GM19035 (cell line): ENCODE data around the gene HS3ST4.

ENCODE experiments used
- ATAC-seq: cut with Tn5 transposase; IDR thresholded peaks from one replicate; pipeline ENCODE4 v1.9.1; 2021; ENCODE audit not compliant: unreplicated experiment

HS3ST4 gene

DNA sequence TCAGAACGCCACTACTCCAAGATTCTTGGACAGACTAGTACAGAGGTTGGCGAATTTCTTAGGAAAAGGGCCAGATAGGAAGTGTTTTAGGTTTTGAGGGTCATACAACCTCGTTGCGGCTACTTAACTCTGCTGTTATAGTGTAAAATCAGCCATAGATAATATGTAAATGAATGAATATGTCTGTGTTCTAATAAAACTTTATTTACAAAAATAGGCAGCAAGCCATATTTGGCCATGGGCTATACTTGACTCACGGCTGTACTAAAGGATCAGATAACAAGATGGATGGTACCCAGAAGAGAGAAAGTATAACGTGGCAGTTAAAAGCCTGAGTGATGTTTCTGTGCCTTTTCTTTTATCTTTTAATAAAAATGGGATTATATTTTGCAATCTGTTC, 125.5 kb downstream of the HS3ST4 start:
- ATAC-seq, result no peak

DNA sequence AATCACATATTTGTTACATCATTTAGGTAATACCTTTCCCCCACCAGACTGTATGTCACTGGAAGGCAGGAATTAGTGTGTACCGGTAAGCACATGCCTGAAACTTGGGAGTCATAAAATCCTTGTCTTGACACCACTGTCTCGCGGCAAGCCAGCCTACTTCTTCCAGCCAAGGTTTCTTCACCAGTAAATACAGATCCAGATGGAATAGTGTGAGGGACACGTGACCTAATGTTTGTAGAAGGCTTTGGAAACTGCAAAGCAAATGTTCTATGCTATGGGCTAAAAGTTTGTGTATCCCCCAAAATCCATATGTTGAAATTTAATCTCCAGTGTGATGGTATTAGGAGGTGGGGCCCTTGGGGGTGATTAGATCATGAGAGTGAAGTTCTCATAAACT, 126.1 kb downstream of the HS3ST4 start:
- ATAC-seq, result no peak

DNA sequence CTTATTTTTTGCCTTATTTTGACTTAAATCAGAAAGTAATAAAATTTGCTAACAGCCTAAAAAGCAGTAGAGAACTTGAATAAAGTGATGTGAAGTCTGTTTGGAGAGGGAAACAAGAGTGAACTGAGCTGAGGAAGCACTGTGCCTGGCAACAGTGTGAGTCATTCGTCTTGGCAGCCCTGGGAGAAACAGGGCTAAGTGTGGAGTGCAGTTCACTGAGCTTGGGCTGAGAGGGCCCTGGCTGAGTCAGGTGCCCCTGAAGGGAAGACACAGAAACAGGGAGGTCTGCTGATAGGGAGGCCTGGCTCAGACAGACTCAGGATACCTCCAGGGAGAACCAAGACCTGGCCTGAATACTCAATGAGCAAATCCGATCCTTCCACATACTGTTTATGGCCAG, 132.1 kb downstream of the HS3ST4 start:
- ATAC-seq, result no peak

DNA sequence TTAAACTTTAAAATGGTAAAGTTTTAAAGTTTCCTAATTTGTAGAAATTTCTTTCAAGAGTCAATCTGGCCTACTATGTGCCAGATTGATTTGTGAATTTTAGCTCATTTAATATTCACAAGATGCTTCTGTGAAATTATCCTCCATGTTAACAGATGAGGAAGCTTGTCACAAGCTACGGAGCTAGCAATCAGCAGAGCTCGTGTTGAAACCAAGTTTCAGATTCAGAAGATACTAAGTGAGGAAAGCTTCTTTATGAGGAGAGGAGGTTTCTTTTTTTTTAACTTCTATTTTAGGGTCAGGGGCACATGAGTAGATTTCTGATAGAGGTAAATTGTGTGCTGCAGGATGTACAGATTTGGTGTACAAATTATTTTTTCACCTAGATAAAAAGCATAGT, 135.9 kb downstream of the HS3ST4 start:
- ATAC-seq, result no peak

DNA sequence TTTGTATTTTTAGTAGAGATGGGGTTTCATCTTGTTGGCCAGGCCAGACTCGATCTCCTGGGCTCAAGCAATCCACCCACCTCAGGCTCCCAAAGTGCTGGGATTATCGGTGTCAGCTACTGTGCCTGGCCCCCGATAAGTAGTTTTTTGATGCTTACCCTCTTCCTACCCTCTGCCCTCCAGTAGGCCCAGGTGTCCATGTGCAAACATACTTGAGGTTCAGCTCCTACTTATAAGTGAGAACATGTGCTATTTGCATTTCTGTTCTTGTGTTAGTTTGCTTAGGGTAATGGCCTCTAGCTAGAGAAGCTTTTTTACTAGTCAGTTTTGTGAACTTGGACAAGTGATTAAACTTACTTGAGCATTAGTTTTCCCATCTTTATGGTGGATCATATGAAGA, 136.8 kb downstream of the HS3ST4 start:
- no peak for ATAC-seq

DNA sequence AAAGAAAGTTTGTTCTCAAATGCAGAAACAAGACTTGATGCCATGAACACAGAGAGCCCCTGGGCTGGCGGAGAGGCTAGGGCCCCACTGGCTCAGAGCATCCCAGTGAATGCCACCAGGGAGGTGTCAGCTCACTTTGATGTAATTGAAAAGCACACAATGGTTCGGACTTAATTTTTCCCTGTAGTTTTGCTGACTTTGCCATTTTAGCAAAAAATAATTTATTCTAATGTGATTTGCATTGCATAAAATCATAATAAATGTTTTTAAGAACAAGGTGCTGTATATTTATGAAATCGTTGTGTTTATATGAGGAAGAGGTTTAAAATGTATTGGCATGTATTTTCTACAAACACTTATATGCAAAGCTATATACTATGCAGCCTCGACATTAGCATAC, 140.5 kb downstream of the HS3ST4 start:
- no peak for ATAC-seq

DNA sequence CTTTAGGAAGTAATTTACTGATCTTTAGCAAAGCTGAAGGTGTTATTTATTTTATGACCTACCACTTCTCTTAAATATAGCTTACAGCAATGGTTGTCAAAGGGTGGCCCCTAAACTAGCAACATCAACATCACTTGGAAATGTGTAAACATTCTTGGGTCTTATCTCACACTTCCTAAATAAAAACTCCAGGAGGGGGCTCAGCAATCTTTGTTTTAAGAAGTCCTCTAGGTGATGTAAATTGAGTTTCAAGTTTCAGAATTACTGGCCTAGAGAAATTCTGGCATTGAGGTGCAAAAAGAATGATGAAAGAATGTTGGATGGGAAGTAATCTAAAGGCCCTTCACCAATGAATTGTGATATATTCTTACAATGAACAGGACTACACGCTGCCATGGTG, 142.3 kb downstream of the HS3ST4 start:
- no peak for ATAC-seq

DNA sequence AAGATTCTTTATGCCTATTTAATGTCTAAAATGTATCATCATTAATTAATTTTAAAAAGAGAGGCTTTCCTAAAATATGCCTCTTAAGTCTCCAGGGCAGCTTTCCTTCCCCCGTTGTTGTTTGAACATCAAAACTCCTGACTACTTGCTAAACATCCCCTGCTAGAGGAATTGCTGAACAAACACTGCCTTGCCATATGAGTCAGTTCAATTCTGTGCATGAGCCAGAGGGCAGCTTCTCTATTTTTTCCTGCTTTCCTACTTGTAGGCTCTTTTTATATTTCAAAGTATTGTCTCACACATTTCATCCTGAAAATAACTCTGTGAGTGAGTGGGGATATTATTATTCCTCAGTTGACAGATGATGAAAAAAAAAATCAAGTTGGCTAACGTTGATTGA, 143.4 kb downstream of the HS3ST4 start:
- ATAC-seq, result no peak

DNA sequence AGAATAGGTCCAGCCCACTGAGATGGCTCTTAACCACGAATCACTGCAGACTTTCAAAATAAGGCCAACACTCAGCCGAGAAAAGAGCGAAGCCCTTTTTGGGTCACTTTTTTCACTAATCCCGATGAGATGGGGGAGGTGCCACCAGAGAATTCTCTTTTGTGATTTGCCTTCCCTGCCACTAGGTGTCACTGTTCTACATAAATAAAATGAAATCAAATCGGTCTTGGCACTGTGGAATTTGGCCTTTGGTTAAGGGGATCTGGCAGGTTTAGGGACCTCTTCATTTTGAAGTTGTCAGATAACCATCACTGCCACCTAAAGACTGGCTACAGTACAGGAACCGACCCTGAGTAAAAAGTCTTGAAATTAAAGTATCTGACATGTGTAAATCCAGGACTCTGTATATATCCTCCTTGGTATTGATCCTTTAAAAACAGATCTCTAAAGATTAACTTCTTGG, 147.0 kb downstream of the HS3ST4 start:
- ATAC-seq, result no peak

DNA sequence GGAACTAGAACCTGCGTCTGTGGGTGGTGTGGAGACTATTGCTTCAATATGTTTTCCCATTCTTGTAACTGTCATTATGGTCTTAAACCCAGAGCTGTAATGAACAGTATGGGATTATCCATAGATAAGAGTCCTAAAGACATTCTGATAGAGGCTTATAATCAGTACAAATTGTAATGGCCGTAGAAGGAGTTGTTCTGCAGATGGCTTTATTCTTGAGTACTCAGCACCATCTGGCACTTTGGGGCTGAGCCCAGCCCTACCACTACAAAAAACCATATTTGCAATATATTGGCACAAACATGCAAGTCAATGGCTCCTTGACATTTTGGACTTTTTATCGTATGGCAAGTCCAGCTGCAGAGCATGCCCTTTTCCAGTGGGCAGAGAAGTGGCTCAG, 150.0 kb downstream of the HS3ST4 start:
- ATAC-seq, result no peak

DNA sequence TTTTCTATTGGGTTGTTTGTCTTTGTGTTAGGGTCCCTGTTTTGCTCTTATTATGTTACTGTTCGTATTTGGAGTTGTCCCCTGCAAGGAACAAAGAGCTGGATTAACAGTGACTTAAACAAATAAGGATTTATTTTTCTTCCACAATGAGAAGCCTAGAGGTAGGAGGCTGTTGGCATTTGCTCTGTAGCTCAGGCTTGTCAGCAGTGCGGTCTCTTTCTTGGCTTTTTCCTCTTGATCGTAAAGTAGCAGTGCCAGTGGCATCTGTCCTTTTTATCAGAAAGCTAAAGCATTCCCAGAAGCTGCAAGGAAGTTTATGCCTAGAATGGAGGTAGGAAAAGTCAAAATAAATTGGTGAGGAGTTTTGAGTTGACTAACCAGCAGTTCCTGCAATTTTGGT, 154.1 kb downstream of the HS3ST4 start:
- no peak for ATAC-seq

DNA sequence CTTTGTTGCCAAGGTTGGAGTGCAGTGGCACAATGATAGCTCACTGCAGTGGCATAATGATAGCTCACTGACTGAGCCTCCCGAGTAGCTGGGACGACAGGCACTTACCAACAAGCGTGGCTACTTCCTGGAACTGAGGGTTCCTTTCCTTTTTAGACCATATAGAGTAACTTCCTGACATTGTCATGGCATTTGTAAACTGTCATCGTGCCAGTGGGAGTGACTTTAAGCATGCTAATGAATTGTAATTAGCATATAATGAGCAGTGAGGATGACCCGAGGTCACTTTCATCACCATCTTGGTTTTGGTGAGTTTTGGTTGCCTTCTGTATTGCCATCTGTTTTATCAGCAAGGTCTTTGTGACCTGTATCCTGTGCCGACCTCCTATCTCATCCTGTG, 162.4 kb downstream of the HS3ST4 start:
- ATAC-seq, result no peak

DNA sequence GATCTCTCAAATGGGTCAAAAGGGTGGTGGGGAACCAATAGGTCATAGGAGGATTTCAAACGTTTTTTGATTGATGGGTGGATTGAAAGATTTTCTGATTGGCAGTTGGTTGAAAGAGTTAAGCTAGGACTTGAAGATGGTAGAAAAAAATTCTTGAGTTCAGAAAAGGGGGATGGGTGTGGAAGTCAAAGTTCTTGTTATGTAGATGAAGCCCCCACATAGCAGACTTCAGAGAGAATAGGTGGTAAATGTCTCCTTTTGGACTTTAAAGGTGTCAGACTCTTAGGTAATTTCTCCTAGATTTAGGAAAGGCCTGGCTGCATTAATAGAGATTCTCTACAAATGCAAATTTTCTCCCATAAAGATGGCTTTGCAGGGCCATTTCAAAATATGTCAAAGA, 163.3 kb downstream of the HS3ST4 start:
- no peak for ATAC-seq

DNA sequence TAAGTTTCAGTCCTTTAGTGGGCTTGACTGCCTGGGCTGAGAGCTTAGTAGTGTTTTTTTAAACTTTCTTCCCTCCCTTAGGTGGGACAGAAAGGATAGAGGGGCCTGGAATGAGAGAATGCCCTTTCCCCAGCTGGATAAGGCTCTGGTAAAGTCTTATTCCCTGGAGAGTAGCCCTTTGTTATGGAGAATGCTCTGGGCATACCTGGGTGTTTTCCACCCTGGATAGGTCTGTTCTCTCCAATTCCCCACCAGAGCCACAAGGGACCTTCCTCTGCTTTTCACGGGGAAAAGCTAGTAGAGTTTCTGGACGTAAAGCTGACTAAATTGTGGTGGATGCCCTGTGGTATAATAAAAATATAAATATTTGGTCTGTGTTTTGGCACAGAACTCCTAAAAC, 164.1 kb downstream of the HS3ST4 start:
- ATAC-seq, result no peak

DNA sequence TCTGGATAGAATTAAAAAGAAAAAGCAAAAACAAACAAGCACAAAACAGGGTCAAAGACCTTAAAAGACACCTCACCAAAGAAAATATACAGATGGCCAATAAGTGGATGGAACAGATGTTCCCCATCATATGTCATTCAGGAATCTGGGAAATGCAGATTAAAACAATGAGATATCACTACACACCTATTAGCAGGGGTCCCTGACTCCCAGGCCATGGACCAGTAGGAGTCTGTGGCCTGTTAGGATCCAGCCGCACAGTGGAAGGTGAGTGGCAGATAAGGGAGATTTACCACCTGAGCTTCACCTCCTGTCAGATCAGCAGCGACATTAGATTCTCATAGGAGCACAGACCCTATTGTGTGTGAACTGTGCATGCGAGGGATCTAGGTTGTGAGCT, 167.9 kb downstream of the HS3ST4 start:
- no peak for ATAC-seq

DNA sequence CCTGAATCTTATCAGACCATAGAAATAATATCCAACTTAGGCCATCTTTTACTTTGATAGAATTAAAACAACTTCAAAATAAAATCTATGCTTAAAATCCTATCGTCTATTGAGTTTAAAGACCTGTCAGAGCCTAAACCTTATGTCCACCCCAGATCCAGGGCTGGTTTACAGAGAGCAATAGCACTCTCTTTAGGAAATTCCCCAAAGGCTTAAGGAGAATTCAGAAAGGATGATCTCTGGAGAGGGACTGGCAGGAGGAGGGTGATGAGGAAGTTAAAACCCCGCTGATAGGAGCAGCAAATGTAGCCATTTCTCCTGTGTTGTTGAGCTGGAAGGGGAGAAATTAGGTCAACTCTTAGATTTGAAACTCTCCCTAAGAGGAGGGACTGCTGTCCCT, 175.3 kb downstream of the HS3ST4 start:
- no peak for ATAC-seq

DNA sequence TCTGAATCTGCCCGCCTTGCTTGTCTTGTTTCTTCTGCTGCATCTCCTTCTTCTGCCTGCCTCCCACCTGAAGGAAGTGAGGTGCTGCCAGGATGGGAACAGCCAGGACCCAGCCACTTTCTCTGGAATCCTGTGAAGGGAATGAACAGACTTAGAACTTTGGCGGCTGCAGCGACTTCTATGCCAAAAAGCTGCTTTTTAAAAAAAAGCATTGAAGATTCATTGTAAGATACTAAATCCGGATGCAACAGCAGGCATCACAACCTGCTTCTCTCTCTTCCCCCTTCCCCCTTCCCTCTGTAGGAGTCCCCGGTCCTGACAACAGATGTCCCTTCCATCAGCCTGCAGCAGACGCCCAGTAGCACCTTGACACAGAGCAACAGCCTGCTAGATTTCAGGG, 176.3 kb downstream of the HS3ST4 start:
- ATAC-seq, result no peak

DNA sequence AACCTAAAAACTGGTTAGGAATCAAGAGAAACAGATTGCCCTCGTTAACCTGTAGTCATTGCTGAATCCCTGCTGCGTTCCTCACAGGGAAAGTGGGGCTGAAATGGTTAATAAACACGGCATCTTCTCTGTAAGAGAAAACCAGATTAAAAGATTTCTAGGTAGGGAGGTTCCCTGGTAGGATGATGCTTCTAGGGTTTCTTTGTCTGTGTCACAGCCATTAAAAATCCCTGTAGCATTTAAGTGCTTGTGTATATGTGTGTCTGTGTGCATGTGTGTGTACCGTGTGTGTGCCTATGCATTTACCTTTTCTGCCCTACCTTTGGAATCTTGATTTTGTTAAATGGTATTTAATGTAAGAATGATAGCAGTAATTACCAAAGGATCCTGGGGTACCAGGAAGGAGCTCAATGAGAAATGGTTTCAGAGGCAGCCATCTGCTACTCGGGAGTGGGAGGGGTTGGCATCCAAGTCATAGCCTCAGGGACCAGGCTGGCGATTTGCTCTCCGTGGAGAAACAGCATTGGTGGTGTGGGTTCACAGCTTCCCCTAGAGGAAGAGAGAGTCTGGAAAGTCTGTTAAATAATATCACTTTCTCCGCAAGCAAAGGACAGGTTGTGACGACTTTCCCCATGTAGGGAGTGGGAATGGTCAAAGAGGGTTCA, 177.1 kb downstream of the HS3ST4 start:
- no peak for ATAC-seq

DNA sequence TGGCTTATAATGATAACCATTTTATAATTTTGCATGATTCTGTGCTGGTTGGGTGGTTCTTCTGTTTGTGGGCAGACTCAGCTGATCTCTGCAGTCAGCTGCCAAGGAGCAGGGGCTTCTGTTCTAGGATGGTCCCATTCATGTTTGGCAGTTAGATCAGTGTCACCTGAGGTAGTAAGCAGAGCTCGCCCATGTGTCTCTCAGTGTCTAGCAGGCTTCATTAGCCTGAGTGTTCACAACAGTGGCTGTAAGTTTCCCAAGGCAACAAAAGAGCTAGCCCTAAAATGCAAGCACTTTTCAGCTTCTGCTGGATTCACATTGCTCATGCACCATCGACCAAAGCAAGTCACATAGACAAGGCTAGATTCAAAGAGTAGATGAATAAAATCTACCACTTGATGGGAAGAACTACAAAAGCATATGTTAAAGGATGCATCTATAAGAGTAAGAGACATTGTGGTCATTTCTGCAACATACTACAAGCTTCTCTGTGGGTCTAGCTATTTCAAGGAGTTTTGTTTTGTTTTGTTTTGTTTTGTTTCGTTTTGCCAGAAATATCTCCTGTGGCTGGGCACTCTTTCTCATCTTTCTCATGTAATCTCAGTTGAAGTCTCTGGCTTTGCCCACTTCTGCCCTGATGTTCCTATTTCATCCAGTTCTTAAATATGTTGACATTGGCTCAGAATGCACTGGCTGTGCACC, 180.8 kb downstream of the HS3ST4 start:
- no peak for ATAC-seq

DNA sequence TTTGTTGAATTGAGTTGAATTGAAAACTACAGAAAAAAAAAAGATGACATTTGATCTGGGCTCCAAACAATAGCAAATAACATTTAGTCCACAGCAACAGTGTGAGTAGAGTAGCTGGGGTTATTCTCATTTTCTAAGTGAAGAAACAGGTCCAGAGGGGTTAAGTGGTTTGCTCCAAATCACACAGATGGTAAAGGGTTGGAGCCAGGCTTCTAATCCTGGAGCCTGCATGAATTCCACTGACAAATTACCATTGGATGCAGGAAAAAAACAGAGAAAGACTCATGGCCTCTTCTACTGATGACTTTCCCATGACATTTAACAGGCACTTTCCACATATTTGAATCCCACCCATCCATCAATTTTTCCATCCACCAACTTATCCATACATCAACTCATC, 182.4 kb downstream of the HS3ST4 start:
- ATAC-seq, result no peak

DNA sequence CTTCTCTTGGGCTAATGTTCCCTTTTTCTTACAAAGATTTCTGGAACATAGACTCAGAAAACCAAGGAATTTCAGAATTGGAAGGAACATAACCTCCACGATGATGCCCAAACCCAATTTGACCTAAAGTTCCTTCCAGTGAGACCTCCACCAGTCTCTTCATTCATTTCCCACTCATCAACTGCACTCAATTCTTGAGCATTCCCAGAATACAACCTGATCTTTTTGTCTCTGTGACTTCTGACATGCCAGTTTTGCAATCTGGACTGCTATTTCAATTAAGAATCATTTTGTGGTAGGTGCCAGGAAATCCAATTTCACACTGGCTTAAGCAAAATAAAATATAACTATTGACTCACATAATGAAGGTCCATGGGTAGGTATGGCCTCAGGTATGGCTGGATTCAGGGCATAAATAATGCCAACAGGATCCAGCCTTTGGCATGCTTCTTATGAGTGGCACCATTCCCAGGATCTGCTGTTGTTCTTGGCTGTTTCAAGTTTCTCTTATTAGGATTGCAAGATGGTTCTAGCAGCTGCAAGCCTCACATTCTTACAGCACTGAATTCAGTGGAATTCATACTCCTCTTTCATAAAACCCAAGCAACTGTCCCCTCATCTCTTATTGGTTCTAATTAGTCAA, 184.3 kb downstream of the HS3ST4 start:
- no peak for ATAC-seq

DNA sequence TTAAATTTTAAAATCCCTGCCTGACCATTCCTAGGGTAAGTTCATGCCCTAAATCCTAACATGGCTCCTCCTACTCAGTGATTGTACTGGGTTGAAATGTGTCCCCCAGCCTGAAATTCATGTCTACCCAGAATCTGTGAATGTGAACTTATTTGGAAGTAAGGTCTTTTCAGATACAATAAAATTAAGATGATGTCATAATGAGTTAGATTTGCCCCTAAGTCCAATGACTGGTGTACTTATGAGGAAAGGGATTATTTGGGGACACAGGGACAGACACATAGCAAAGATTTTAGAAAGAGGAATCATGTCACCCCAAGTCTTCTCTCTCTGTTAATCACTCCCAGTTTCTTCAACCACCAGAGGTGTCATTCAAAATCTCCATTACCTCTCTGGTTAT, 185.3 kb downstream of the HS3ST4 start:
- no peak for ATAC-seq
